Mucosa of stomach (tissue), 1 donor: ENCODE measurements around the gene SNRPA.

Experiments used
- H3K27me3 ChIP-seq: one replicate; pipeline ENCODE4 v1.7.0; 2013; ENCODE audit warnings: mild to moderate bottlenecking, low read length; ENCODE audit not compliant: control insufficient read depth, insufficient read depth
- H3K36me3 ChIP-seq: one replicate; pipeline ENCODE4 v1.7.0; 2013; ENCODE audit warnings: low read length; ENCODE audit not compliant: control insufficient read depth, insufficient read depth
- H3K4me1 ChIP-seq: one replicate; pipeline ENCODE4 v1.7.0; 2013; ENCODE audit warnings: mild to moderate bottlenecking, low read length; ENCODE audit not compliant: control insufficient read depth, insufficient read depth
- H3K4me3 ChIP-seq: one replicate; pipeline ENCODE4 v1.7.0; 2013; ENCODE audit warnings: low read length
- H3K9ac ChIP-seq: one replicate; pipeline ENCODE4 v1.7.0; 2013; ENCODE audit warnings: mild to moderate bottlenecking, low read length, moderate library complexity
- H3K9me3 ChIP-seq: one replicate; pipeline ENCODE4 v1.7.0; 2013; ENCODE audit warnings: mild to moderate bottlenecking, low read length, moderate library complexity; ENCODE audit not compliant: control insufficient read depth
- donor health status: Pancreatic carcinoma.

The SNRPA gene

DNA sequence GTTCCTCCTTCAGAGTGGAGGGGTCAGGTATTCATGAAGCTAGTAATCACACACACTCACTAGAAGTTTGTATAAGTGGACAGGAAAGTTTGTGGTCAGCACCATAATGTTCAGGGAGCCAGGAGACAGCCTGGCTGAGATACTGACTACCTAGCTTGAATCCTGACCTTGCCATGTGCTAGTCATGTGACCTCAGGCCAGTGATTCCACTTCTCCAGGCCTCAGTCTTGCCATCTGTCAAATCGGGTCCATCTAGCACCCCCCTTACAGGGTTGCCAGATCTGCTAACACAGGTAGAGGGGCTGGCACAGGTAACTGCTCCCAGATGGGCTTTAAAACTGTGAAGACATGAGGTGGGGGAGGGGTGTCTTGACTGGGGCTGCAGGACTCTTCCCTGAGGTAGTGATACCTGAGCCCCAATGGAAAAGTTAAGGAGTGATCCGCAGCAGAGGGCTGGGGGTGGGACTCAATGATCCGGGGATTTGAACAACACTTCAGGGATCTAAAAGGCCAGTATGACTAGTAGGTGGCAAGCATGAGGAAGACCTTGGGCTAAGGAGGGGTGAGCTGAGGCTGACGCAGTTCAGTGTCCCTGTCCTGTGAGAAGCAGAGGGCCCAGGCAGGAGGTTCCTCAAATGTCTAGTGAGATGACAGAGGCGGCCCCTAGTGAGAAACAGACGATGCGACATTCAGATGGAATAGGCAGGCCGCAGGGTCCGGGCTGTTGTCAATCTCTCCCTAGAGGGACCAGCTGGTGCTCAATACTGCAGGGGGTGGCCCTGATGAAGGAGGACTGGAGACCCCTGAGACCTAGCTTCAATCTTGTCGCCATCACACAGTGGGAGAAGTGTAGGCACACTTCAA, 9.2 kb upstream of the SNRPA start:
- Histone ChIP-seq H3K36me3 (peaks cover 8% of the 10 kb centered on the region), H3K27me3 (no peaks in the 10 kb centered on the region), H3K9me3 (no peaks in the 10 kb centered on the region), H3K4me3 (no peak overlapping the region), H3K9ac (no peak overlapping the region), H3K4me1 (no peaks in the 10 kb centered on the region)

DNA sequence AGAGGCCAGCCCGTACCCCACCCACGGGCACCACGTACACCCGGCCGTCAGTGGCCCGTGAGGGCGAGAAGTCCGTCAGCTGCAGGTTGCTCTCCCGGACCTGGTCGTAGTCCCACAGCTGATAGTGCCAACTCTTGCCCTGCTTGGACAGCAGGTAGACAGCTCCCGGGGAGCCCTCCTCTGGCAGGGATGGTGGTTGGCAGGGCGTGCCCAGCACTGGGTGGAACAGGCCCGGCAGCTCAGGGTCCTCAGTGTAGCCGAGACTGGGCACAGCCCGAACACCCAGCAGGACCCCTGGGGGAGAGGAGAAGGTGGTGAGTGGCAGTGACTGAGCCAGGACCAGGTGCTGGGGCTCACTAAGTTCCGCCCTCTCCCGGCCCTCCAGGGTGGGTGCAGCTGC, 8.5 kb upstream of the SNRPA start:
- peaks cover 2% of the 10 kb centered on the region for H3K36me3 ChIP-seq
- no peaks in the 10 kb centered on the region for H3K4me1 ChIP-seq
- no peaks in the 10 kb centered on the region for H3K9me3 ChIP-seq
- no peak overlapping the region for H3K4me3 ChIP-seq
- H3K27me3 ChIP-seq = no peaks in the 10 kb centered on the region
- H3K9ac ChIP-seq = no peak overlapping the region

DNA sequence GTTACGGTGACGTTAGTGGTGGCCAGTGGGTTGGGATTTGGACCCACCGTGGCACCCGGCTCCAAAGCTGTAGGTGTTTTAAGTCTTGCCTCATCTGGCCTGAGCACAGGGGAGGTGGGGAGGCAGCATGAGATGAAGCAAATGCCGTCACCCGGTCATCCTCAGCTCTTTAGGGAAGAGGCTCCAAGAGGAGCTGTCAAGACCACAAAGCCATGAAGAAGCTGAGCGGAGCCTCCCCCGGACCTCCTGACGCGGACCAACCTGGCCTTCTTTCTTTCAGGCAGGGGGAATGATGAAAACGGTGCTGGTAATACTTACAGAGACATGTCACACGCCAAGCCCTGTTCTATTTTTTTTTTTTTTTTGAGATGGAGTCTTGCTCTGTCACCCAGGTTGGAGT, 8.1 kb upstream of the SNRPA start:
- no peaks in the 10 kb centered on the region for H3K9me3 ChIP-seq
- no peaks in the 10 kb centered on the region for H3K27me3 ChIP-seq
- H3K4me3 ChIP-seq = no peak overlapping the region
- no peak overlapping the region for H3K9ac ChIP-seq
- H3K36me3 ChIP-seq = no peaks in the 10 kb centered on the region
- no peaks in the 10 kb centered on the region for H3K4me1 ChIP-seq

DNA sequence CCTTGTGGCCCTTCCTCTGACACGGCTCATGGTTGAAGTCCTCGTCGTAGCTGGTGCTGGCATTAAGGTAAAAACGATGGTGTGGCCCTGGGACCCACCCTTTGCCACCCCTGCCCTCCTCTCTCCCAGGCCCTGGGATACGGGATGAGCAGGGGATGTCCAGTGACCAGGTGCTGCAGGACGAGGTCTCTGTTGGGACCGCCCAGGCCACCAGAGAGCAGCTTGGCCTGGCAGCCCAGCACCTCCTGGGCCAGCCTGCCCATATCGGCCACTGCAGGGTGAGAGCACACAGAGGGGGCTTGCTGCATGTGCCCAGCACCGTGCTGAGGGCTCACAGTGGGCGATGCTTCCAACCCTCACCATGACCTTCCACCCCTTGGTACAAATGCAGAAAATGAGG, 7.1 kb upstream of the SNRPA start:
- Histone ChIP-seq H3K4me3 (no peak overlapping the region), H3K4me1 (no peaks in the 10 kb centered on the region), H3K27me3 (no peaks in the 10 kb centered on the region), H3K9me3 (no peaks in the 10 kb centered on the region), H3K9ac (no peak overlapping the region), H3K36me3 (no peaks in the 10 kb centered on the region)

DNA sequence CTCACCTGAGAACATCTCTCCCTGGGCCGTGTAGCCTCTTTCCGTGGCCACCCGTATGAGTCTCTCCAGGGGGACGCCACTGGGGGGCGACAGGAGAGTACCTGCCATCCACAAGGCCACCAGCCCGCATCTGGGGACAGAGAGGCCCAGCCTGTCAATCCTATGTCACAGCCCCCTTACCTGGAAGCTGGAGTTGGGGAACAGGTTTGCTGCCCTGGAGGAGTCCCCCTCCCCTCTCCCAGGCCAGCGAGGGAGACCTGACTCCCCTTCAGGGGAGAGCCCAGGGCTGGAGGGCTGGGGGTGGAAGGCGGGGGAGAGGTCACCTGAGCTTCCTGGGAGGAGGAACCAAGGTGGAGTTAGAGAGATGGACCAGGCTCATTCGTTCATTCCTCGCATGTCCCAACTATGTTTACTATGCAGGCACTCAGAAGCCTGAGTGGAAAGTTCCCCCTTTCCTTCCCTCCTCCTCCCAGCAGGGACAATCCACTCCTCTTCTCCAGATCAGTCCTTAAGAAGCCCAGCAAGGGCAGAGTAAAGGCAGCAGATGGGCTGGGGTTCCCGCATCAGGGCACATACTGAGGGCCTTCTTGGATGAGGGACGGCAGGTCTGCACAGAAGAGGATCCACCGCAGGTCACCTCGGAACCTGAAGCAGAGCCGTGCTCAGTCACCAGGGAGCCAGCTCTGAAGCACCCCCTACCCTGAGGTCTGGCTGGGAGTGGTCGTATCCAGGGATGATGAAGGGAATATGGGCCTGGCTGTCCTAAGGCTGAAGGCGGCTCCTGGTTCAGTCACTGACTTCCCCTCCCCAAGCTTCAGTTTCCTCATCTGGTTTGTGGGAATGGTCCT, 6.2 kb upstream of the SNRPA start:
- peaks cover 7% of the 10 kb centered on the region for H3K4me1 ChIP-seq
- H3K4me3 ChIP-seq = no peak overlapping the region
- H3K27me3 ChIP-seq = no peaks in the 10 kb centered on the region
- no peak overlapping the region for H3K9ac ChIP-seq
- H3K9me3 ChIP-seq = no peaks in the 10 kb centered on the region
- H3K36me3 ChIP-seq = no peaks in the 10 kb centered on the region

DNA sequence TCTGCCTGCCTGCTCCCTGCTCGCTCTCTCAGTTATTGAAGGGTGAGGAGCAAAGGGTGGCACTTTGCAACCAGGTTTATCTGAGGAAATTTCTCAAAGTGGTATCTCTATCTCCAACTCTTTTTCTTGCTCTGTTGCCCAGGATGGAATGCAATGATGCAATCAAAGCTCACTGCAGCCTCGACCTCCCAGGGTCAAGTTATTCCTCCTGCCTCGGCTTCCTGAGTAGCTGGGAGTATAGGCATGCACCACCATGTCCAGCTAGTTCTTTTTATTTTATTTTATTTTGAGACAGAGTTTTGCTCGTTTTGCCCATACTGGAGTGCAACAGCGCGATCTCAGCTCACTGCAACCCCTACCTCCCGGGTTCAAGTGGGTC, 5.6 kb upstream of the SNRPA start:
- H3K9me3 ChIP-seq = no peaks in the 10 kb centered on the region
- H3K4me3 ChIP-seq = no peak overlapping the region
- peaks cover 11% of the 10 kb centered on the region for H3K4me1 ChIP-seq
- H3K9ac ChIP-seq = no peak overlapping the region
- H3K27me3 ChIP-seq = no peaks in the 10 kb centered on the region
- no peaks in the 10 kb centered on the region for H3K36me3 ChIP-seq

DNA sequence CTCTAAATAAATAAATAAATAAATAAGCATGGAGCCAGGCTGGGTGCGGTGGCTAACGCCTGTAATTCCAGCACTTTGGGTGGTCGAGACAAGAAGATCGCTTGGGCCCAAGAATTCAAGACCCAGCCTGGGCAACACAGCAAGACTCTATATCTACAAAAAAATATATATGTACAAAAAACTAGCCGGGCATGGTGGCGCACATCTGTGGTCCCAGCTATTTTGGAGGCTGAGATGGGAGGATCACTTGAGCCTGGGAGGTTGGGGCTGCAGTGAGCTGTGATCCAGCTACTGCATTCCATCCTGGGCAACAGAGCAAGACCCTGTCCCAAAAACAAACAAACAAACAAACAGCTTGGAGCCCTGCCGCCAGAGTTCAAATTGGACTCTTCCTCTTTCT, 3.5 kb upstream of the SNRPA start:
- H3K9me3 ChIP-seq = no peaks in the 10 kb centered on the region
- no peaks in the 10 kb centered on the region for H3K36me3 ChIP-seq
- peaks cover 11% of the 10 kb centered on the region for H3K4me1 ChIP-seq
- no peak overlapping the region for H3K4me3 ChIP-seq
- H3K9ac ChIP-seq = no peak overlapping the region
- no peaks in the 10 kb centered on the region for H3K27me3 ChIP-seq

DNA sequence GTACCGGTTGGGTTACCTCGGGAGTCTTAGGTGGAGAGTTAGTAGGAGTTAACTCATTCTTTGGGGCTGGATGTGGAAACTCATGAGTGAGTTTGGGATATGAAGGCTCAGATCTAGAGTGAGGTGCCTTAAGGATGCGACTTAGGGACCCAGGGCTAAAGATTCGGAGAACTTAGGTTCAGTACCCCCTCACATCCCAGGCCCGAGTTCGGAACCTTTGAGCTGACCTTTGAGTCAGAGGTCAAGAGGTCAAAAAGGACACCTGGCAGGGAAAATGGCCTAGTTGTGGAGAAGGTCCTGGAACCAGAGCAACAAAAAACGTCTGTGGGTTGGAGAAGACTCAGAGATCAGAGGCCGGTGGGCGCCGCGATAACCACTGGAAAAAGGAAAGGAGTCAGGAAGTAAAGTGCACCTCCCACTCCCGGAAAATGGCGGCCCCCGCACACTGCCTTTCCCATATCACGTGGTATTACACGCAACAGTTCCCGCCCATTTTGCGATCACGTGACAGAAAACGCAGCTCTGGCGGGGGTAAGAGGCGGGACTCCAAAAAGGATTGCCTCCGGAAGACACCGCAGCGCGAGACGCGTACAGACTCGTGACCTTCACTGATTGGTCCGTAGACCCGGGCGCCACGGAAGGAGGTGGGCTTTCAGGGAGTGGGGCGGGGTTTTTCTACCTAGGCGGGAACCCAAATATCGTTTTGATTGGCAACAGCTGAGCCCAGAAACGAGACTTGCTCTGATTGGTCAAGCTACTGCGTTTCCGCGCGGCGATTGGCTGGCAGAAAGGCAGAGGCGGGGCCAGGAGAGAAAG, 737 bp upstream of the SNRPA start, which contains the start of gene ACTMAP:
Gene ACTMAP (minus strand): TSS at position 420 of the 816 bp plus-strand sequence. CDS start 674 bp downstream, outside the sequence.
- Histone ChIP-seq H3K4me1 (peaks cover 18% of the 10 kb centered on the region), H3K36me3 (no peaks in the 10 kb centered on the region), H3K27me3 (no peaks in the 10 kb centered on the region), H3K4me3 (peak within 1 kb of the TSS; percentile 88), H3K9me3 (no peaks in the 10 kb centered on the region), H3K9ac (peak within 1 kb of the TSS; percentile 85)

DNA sequence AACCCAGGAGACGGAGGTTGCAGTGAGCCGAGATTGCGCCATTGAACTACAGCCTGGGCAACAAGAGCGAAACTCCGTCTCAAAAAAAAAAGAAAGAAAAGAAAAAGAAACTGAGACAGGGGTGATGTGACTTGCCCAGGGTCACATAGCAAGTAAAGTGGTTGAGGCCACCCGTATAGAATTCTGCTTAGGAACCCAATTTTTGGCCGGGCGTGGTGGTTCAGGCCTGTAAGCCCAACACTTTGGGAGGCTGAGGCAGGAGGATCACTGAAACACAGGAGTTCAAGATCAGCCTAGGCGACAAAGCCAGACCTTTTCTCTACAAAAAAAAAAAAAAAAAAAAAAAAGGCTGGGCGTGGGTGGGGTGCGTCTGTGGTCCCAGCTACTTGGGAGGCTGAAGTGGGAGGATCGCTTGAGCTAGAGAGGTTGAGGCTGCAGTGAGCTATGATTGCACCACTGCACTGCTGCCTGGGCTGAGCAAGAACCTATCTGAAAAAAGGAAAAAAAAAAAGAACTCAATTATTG, 1.3 kb downstream of the SNRPA start:
- peak overlapping the region; percentile 83 for H3K9ac ChIP-seq

DNA sequence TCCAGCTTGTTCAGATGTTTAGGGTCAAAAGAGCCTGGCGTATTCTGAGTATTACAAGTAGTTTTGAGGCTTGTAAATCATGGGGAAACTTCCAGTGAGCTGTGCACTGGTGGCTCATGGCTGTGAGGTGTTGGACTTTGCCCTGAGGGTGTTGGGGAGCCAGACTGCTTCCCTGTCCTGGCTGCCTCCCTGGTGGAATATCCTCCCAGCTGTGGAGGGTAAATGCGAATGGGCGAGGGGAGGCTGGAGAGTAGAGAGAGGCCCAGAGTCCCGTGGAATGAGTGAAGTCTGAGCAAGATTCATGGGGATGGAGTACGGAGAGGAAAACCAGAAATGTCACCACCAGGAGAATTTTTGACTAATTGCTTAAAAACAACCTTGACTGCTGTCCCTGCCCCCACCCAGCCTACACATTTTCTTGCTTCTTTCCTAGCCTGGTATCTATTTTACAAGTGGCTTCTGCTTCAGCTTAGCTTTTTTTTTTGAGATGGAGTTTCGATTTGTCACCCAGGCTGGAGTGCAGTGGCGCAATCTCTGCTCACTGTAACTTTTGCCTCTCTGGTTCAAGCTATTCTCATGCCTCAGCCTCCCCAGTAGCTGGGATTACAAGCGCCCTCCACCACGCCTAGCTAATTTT, 3.7 kb downstream of the SNRPA start:
- H3K36me3 ChIP-seq = peaks cover 5% of the 10 kb centered on the region
- no peaks in the 10 kb centered on the region for H3K9me3 ChIP-seq
- H3K4me1 ChIP-seq = peaks cover 20% of the 10 kb centered on the region
- no peak overlapping the region for H3K4me3 ChIP-seq
- peak overlapping the region; percentile 22 for H3K9ac ChIP-seq
- no peaks in the 10 kb centered on the region for H3K27me3 ChIP-seq

More for the DNA sequence above, 1.3 kb downstream of the SNRPA start:
- Histone ChIP-seq H3K9me3 (no peaks in the 10 kb centered on the region), H3K27me3 (no peaks in the 10 kb centered on the region), H3K4me1 (peaks cover 27% of the 10 kb centered on the region), H3K4me3 (peak overlapping the region; percentile 88), H3K36me3 (no peaks in the 10 kb centered on the region)

DNA sequence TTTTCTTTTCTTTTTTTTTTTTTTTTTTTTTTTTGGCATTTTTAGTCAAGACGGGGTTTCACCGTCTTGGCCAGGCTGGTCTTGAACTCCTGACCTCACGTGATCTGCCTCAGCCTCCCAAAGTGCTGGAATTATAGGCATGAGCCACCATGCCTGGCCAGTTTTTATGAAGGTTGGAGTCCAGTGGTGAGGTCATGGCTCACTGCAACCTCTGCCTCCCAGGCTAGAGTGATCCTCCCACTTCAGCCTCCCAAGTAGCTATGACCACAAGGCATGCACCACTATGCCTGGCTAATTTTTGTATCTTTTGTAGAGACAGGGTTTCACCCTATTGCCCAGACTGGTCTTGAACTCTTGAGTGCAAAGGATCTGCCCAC, 4.2 kb downstream of the SNRPA start:
- peaks cover 8% of the 10 kb centered on the region for H3K36me3 ChIP-seq
- no peaks in the 10 kb centered on the region for H3K9me3 ChIP-seq
- no peaks in the 10 kb centered on the region for H3K27me3 ChIP-seq
- no peak overlapping the region for H3K4me3 ChIP-seq
- H3K4me1 ChIP-seq = peaks cover 16% of the 10 kb centered on the region
- H3K9ac ChIP-seq = no peak overlapping the region
